Measurements from ENCODE around the gene CD248. TPM values are rescaled to one million over a fixed set of nuclear protein-coding genes. Genes with fewer than 3 reads are reported as not detected.

The CD248 gene, protein sequence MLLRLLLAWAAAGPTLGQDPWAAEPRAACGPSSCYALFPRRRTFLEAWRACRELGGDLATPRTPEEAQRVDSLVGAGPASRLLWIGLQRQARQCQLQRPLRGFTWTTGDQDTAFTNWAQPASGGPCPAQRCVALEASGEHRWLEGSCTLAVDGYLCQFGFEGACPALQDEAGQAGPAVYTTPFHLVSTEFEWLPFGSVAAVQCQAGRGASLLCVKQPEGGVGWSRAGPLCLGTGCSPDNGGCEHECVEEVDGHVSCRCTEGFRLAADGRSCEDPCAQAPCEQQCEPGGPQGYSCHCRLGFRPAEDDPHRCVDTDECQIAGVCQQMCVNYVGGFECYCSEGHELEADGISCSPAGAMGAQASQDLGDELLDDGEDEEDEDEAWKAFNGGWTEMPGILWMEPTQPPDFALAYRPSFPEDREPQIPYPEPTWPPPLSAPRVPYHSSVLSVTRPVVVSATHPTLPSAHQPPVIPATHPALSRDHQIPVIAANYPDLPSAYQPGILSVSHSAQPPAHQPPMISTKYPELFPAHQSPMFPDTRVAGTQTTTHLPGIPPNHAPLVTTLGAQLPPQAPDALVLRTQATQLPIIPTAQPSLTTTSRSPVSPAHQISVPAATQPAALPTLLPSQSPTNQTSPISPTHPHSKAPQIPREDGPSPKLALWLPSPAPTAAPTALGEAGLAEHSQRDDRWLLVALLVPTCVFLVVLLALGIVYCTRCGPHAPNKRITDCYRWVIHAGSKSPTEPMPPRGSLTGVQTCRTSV
- 2.6 and 108 TPM in 2 replicates for total RNA-seq (ENCODE audit: low replicate concordance)

DNA sequence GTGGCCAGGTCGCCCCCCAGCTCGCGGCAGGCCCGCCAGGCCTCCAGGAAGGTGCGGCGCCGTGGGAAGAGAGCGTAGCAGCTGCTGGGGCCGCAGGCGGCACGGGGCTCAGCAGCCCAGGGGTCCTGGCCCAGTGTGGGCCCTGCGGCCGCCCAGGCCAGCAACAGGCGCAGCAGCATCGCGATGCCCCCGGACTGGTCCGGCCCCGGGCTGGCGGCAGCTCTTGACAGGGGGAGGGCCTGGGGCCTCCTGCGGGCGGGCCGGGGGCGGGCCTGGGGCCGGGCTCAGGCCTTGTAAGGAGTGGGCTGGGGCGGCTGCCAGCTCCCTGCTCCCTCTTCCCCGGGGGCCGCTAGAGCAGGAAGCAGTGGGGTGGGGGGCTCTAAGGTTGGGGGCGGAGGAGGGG is at the start of gene CD248:
CD248 (minus strand) TSS at position 196 of the 403 bp plus-strand sequence; CDS start at position 179, 17 bp downstream.

DNA sequence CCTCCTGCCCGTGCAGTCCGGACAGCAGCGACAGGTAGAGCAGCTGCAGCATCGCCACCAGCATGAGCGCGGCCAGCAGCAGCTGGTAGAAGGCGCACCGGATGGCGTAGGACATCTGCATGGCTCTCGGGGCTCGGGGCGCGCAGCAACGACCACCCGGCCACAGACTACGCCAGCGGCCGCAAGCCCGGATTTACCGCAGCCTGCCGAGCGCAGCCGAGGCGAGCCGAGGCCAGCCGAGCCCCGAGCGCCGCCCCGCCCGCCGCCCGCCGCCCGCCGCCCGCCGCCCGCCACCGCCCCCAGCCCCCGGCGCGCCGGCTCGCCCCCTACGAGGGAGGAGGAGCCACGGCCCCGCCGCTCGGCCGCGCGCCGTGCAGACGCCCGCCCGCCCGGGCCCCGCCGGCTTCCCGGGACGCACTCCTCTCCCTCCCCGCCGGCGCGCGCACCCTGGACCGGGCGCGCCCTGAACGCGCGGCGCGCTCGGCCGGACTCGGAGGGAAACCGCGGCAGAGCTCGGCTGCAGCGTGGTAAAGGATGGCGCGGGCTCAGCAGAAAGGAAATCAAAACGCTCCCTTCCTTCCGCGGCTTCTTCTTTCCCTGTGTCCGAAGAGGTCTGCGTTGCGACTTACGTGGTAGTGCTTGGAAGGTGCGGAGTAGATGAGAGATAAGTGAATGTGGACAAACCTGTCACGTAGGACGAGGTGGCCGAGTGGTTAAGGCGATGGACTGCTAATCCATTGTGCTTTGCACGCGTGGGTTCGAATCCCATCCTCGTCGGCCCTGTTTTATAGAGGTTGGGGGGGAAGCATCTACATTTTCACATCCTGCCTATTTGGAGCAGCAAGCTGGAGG is 30.8 kb upstream of the CD248 start, which contains the start of gene B4GAT1:
B4GAT1 (minus strand) TSS at position 205 of the 852 bp plus-strand sequence; CDS start at position 121, 84 bp downstream.

DNA sequence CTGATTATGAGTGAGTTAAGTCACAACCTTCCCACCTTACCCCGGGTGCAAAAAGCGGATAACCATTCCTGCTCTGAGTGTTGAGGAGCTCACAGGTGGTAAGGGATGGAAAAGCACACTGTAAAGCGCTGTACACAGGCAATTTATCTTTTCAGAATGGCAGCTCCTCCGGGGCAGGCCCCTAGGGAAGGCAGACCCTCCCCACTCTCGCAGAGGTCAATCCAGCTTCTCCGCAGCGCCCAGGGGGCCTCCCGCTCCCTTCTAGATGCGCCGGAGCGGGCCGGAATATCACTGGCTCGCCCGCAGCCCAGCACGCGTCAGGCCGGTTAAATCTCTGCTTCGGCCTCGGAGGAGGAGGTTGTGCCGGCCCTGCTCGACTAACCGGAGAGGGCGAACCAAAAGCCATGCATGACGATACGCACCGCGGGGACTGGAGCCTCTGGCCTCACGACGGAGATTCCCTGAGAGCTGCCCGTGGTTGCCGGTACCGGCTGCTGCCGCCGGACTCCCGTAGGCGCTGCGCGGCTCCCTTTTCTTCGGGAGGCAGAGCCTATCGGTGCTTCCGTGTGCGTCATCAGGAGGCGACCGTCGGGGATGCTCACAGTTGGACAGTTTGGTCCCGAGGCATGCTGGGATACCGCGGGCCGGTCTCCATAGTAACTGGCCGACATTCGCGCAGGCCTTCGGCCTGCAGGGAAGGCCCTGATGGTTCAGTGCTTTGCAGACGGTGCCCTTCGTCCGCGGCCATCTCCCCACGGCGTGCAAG is 27.9 kb upstream of the CD248 start, which contains the start of gene BRMS1:
BRMS1 (minus strand) TSS at position 555 of the 766 bp plus-strand sequence. CDS start 2,870 bp downstream, outside the sequence.

DNA sequence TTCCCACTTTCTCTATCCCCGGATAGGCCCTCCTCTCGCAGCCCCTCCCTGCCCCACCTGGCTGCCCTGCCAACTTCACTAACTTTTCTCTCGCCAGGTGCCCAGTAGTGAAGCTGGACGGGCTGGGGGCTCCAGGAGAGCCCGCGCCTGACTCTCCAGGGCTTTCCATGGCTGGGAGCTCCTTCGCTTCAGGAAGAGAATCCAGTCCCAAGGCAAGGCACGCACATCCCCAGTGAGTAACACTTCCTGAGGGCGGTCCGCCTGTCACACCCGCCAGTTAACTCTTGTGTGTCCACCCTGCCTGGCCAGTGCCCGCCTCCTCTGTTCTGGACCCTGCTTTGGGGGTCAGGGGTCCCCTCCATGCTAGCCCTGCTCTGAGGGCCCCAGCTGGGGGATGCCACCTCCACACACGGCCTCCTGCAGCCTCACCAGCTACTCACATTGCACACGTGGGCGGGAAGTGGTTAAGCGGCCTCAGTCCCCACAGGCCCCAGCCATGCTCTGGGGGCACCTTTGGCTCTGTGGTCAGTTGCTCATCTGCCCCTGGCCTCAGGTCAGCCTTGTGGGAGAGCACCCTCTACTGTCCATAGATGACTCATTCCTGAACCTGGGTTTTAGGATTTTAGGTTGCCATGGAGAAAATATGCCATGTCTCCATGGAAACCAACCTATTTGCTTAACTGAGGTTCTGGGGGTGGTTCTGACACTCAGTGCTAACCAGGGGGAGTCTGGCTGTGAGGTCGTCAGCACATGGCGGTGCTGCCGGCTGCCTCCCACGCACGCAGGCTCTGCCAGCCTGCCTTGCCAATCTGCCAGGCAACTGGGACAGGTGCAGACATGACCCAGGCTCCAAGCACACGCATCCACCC is 19.6 kb upstream of the CD248 start, which contains the start of gene RIN1:
RIN1 (minus strand) TSS at position 201 of the 869 bp plus-strand sequence; CDS start at position 169, 32 bp downstream.

DNA sequence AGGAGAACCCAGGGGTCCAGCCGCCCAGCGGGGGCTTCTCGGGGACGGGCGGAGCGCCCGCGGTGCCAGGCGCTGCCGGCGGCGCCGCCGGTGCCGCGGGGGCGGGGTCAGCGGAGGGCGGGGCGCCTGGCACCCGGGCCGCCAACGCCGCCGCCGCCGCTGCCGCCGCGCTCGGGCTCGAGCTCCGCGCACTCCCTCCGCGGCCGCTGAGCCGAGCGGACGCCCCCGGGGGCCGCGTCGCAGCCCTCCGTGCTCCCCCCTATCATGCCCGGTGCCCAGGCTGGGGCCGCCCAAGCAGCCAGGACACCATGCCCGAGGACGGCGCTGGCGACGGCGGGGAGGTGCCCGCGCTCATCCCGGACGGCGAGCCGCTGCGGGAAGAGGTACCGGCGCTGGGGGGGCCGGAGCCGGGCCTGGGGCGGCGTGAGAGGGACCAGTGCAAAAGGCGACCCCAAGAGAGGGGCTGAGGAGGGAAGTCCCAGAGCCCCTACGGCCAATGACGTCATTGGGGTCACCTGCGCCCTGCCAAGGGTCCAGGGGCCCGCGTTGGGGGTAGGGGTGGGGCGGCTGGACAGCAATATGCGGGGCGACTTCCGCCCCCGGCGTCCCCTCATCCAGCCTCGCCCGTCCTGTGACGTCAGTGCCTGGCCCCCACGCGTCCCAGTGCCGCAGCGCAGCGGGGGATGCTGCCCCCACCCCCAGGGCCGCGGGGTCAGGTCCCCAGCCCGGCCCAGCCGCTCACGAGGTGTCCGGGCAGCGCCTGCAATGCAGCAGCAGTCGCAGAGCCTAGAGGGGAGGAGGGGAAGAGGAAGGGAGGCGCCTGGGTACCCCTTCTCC is 24.9 kb downstream of the CD248 start, which contains the start of gene TMEM151A:
TMEM151A (plus strand) TSS at position 189 of the 837 bp plus-strand sequence; CDS start at position 309, 120 bp downstream.

DNA sequence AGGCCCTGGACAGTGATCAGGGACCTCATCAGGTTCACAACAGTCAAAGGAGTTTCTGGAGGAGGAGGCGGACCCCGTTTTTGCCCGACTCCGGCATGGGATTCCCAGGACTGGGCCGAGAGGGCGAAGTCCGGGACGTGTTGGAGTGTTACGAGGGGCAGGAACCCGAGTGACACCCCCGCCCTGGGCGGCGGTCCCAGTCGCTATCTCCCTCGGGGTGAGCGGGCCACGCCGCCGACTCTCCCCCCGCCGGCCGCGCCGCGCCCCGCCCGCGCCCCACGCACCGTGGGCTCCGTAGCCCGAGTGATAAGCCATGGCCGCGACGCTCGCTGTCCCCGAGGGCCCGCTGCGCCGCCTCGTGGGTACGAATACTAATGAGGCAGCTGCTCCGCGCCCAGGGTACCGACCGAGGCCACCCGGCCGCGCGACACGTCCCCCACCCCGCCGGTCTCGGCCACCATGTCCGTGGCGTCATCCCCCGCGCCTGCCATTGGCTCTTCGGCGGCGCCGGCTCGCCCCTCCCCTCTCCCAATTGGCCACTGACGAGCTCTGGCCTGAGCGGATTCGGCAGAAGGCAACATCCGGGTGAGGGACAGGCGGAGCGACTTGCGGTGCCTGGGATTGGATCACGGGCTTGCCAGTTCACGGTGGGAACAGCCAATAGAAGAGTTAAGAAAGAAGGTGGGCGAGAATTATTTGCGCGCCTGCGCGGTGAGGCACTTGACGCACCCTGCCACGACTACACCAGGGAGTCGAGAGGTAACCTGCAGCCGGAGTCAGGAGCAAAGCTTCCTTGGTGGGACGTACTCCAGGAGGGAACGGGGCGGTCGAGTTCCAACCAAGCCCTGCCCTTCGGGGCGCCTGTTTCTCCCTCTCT is 27.9 kb downstream of the CD248 start, which contains the start of gene YIF1A:
YIF1A (minus strand) TSS at position 473 of the 877 bp plus-strand sequence; CDS start at position 315, 158 bp downstream.

DNA sequence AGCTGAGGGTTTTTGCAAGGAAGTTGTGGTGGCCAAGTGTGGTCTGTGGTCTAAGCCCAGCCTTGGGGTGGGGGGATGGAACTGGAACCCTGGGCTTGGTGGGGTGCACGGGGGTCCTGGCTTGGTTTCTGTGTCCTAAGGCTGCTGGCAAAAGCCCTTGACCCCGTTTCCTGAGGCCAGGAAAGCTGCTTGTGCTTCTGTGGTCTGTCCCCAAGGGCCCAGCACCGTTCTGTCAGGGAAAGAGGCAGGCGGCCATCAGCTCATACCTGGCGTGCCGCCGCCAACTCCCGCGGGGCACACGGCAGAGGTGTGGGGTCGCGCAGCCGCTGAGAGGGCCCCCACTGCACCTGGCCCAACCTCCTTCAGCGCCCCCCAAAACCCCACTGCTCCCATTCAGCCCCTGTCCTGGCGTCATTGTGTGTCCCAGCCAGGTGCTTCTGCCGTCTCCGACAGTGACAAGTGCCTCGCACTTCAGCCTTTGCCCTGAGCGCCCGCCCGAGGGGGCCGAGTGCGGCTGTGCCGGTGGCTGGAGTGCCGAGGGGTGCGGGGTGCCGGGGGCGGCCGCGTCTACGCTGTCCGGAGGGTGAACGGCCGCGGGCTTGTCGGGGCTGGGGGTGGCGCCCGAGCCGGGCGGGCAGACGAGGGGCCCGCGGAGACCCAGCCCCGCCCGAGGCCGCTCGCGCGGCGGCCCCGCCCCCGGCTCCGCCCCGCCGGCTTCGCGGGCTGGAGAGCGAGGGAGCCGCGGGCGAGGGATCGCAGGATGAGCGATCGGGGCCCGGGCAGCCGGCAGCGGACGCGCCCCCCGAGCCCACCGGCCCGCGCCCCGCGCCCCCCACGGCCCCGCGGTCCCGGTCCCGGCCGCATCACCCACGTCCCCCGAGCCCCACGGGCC is 39.1 kb downstream of the CD248 start, which contains the start of gene CNIH2:
CNIH2 (plus strand) TSS at position 705 of the 892 bp plus-strand sequence. CDS start 282 bp downstream, outside the sequence.

DNA sequence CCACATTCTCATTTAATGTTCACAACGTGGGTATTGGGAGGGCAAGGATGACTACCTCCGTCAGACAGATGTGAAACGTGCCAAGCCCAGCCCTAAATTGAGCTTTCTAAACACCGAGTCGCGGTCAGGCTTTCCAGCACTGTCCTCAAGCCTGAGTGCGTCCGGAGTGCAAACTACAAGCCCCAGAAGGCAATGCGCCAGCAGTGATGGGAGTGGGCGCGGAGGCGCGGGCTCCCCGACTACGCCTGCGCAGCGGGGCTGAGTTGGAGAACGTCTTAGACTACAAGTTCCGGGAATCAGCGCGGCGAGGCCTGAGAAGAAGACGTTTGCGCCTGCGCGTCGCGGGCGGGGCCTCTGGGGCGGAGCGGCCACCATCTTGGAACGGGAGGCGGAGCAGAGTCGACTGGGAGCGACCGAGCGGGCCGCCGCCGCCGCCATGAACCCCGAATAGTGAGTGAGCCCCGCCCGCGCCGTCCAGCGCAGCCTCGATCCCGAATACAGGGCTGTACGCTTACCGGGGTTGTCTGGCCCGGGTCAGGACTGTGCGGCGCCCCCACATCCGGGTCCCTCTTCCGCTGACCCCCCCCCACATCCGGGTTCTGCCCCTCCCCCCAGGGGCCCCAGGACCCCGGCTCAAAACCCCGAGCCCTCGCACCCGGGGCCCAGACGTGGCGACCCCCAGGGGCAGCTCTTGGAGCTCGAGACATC is 48.4 kb downstream of the CD248 start, which contains the start of gene RAB1B:
RAB1B (plus strand) TSS at position 396 of the 708 bp plus-strand sequence; CDS start at position 437, 41 bp downstream.

Other genes starting within 250 kb of the CD248 start
- 53.6 and 59.8 TPM in 2 replicates for gene PACS1, start 246.8 kb downstream of the CD248 start, total RNA-seq (ENCODE audit: low replicate concordance)
- gene KLC2, start 59.3 kb downstream of the CD248 start, total RNA-seq (ENCODE audit: low replicate concordance) = 16.4 TPM in 2 replicates
- gene RAB1B, start 48.4 kb downstream of the CD248 start, total RNA-seq (ENCODE audit: low replicate concordance) = 53.5 and 63.5 TPM in 2 replicates
- gene CNIH2, start 38.9 kb downstream of the CD248 start, total RNA-seq (ENCODE audit: low replicate concordance) = 0.45 TPM in 1 of 2 replicates, not detected in the other
- gene YIF1A, start 27.9 kb downstream of the CD248 start, total RNA-seq (ENCODE audit: low replicate concordance) = 199 and 284 TPM in 2 replicates
- gene TMEM151A, start 25.1 kb downstream of the CD248 start, total RNA-seq (ENCODE audit: low replicate concordance) = 0.08 and 0.23 TPM in 2 replicates
- gene RIN1, start 19.4 kb upstream of the CD248 start, total RNA-seq (ENCODE audit: low replicate concordance) = 6.8 and 9.7 TPM in 2 replicates
- 45.7 and 53.4 TPM in 2 replicates for gene BRMS1, start 28.1 kb upstream of the CD248 start, total RNA-seq (ENCODE audit: low replicate concordance)
- gene B4GAT1, start 30.6 kb upstream of the CD248 start, total RNA-seq (ENCODE audit: low replicate concordance) = 23.0 and 36.9 TPM in 2 replicates
- 0.08 TPM in 1 of 2 replicates, not detected in the other for gene SLC29A2, start 54.7 kb upstream of the CD248 start, total RNA-seq (ENCODE audit: low replicate concordance)
- gene NPAS4, start 104.0 kb upstream of the CD248 start, total RNA-seq (ENCODE audit: low replicate concordance) = not detected in 2 replicates
- 20.7 and 38.6 TPM in 2 replicates for gene MRPL11, start 121.8 kb upstream of the CD248 start, total RNA-seq (ENCODE audit: low replicate concordance)
- 8.8 and 20.0 TPM in 2 replicates for gene PELI3, start 149.9 kb upstream of the CD248 start, total RNA-seq (ENCODE audit: low replicate concordance)
- 28.5 and 67.1 TPM in 2 replicates for gene DPP3, start 163.4 kb upstream of the CD248 start, total RNA-seq (ENCODE audit: low replicate concordance)
- 18.4 and 27.6 TPM in 2 replicates for gene BBS1, start 193.6 kb upstream of the CD248 start, total RNA-seq (ENCODE audit: low replicate concordance)
- gene ZDHHC24, start 229.0 kb upstream of the CD248 start, total RNA-seq (ENCODE audit: low replicate concordance) = 6.8 and 9.9 TPM in 2 replicates
- gene ACTN3, start 229.9 kb upstream of the CD248 start, total RNA-seq (ENCODE audit: low replicate concordance) = under 0.01 and 0.12 TPM in 2 replicates